Activated naive CD4-positive, alpha-beta T cell treated with anti-CD3 and anti-CD28 coated beads for 36 hours (primary cell): Measurements from ENCODE around the gene VDR. TPM values are rescaled to one million over a fixed set of nuclear protein-coding genes. Genes with fewer than 3 reads are reported as not detected.
"Not testable (repeated sequence)": the region's sequence is repeated elsewhere in the genome, so short reads cannot be mapped to it uniquely, and the experiment has no call there.

Source experiments
- CTCF ChIA-PET: fragments of 350-600 bp; sonication (Branson Sonifier 250); formaldehyde crosslinking; loops from one replicate; lab custom pipeline; 2021; ENCODE audit warnings: antibody characterized with exemption; lab: Charles Lee
- DNase-seq: peaks from one replicate; pipeline ENCODE4 v3.0.0-alpha.2; 2020
- H3K27ac Mint-ChIP-seq: one replicate; pipeline ENCODE4 v1.8.0; 2021; ENCODE audit warnings: mild to moderate bottlenecking, mixed read lengths
- H3K27me3 Mint-ChIP-seq: one replicate; pipeline ENCODE4 v1.8.0; 2021; ENCODE audit warnings: low read depth, mixed read lengths
- H3K36me3 Mint-ChIP-seq: one replicate; pipeline ENCODE4 v1.8.0; 2021; ENCODE audit warnings: low read depth, mixed read lengths
- H3K4me1 Mint-ChIP-seq: one replicate; pipeline ENCODE4 v1.8.0; 2021; ENCODE audit warnings: low read depth, mixed read lengths
- H3K4me3 Mint-ChIP-seq: one replicate; pipeline ENCODE4 v1.8.0; 2021; ENCODE audit warnings: mild to moderate bottlenecking, moderate library complexity, mixed read lengths
- H3K9me3 Mint-ChIP-seq: one replicate; pipeline ENCODE4 v1.8.0; 2021; ENCODE audit warnings: mixed read lengths
- intact Hi-C: fragments of 100-400 bp; cut with micrococcal nuclease; formaldehyde crosslinking; loops from one replicate; pipeline ENCODE4 v1.15.1; 2023
- total RNA-seq, 2 experiments: library from RNA; stranded (reverse); gene quantifications; one replicate each; pipeline ENCODE4 v1.2.3, GENCODE V29; 2021

The VDR gene
- total RNA-seq, 2 experiments from 2014 or later, result 56.4 to 57.7 TPM

GRCh38 chr12:47813511-47814196 lies 91.1 kb downstream of the VDR start:
- DNase-seq, result peak; percentile 57
- Mint-ChIP-seq H3K4me1 (peaks cover 68% of the 10 kb centered on the region), H3K9me3 (peaks cover 3% of the 10 kb centered on the region), H3K4me3 (peak overlapping the region; percentile 88), H3K36me3 (peaks cover 76% of the 10 kb centered on the region), H3K27me3 (no peaks in the 10 kb centered on the region), H3K27ac (peak overlapping the region; percentile 98)
- CTCF ChIA-PET, result interaction anchor here (0.7 to 27.8 kb wide), 9 partner anchors 9 to 606 kb away, joined by 3 to 848 read pairs (median 5); partner anchors contain the start of gene RAPGEF3
- intact Hi-C loops, result loop anchor here (1.0 to 10.0 kb wide), 8 partner anchors 19 to 1541 kb away; partner anchors contain the start of genes RPAP3, SENP1 and SLC38A2

- peak; percentile 99 for DNase-seq
- Mint-ChIP-seq H3K27ac (peak overlapping the region; percentile 98), H3K27me3 (no peaks in the 10 kb centered on the region), H3K36me3 (peaks cover 69% of the 10 kb centered on the region), H3K9me3 (peaks cover 3% of the 10 kb centered on the region), H3K4me3 (peak overlapping the region; percentile 88), H3K4me1 (peaks cover 75% of the 10 kb centered on the region)
- intact Hi-C loops, result loop anchor here (1.0 to 10.0 kb wide), 8 partner anchors 19 to 1541 kb away; partner anchors contain the start of genes RPAP3, SENP1 and SLC38A2
- CTCF ChIA-PET, result interaction anchor here (0.7 to 27.8 kb wide), 9 partner anchors 9 to 606 kb away, joined by 3 to 848 read pairs (median 5); partner anchors contain the start of gene RAPGEF3
Observed at GRCh38 chr12:47812797-47813510, 91.8 kb downstream of the VDR start.

- peaks cover 82% of the 10 kb centered on the region for H3K4me1 Mint-ChIP-seq
- H3K36me3 Mint-ChIP-seq, result peaks cover 68% of the 10 kb centered on the region
- intact Hi-C loops, result loop anchor here (2.0 to 10.0 kb wide), 5 partner anchors 105 to 1540 kb away; partner anchors contain the start of genes RPAP3, SENP1 and SLC38A2
Observed at GRCh38 chr12:47811581-47812484, 93.0 kb downstream of the VDR start.

GRCh38 chr12:47811072-47811396 lies 93.8 kb downstream of the VDR start:
- CTCF ChIA-PET, result interaction anchor here (0.6 to 27.8 kb wide), 6 partner anchors 9 to 96 kb away, joined by 3 to 848 read pairs (median 6); partner anchors contain the start of gene RAPGEF3
- DNase-seq, result no peak
- H3K36me3 Mint-ChIP-seq, result peaks cover 64% of the 10 kb centered on the region
- H3K9me3 Mint-ChIP-seq, result peaks cover 3% of the 10 kb centered on the region
- H3K27ac Mint-ChIP-seq, result peak overlapping the region; percentile 98
- H3K4me3 Mint-ChIP-seq, result peak overlapping the region; percentile 88
- H3K27me3 Mint-ChIP-seq, result no peaks in the 10 kb centered on the region
- H3K4me1 Mint-ChIP-seq, result peaks cover 84% of the 10 kb centered on the region
- intact Hi-C loops, result loop anchor here (5.0 to 10.0 kb wide), 3 partner anchors 296 to 1539 kb away; partner anchors contain the start of genes SENP1 and SLC38A2

More at GRCh38 chr12:47811581-47812484, 93.0 kb downstream of the VDR start:
- peaks cover 3% of the 10 kb centered on the region for H3K9me3 Mint-ChIP-seq
- peak overlapping the region; percentile 98 for H3K27ac Mint-ChIP-seq
- CTCF ChIA-PET, result interaction anchor here (0.6 to 27.8 kb wide), 7 partner anchors 8 to 69 kb away, joined by 3 to 848 read pairs (median 4); partner anchors contain the start of gene RAPGEF3
- peak overlapping the region; percentile 88 for H3K4me3 Mint-ChIP-seq
- no peaks in the 10 kb centered on the region for H3K27me3 Mint-ChIP-seq
- DNase-seq, result no peak

GRCh38 chr12:47809518-47809917 lies 95.3 kb downstream of the VDR start:
- Mint-ChIP-seq H3K4me1 (peaks cover 85% of the 10 kb centered on the region), H3K27ac (peak overlapping the region; percentile 98), H3K4me3 (peak overlapping the region; percentile 27), H3K36me3 (peaks cover 64% of the 10 kb centered on the region)
- intact Hi-C loops, result loop anchor here (2.0 kb wide), 3 partner anchors 415 to 1599 kb away; no protein-coding TSS in a partner anchor
- peak; percentile 45 for DNase-seq
- CTCF ChIA-PET, result interaction anchor here (0.5 to 27.8 kb wide), 6 partner anchors 8 to 169 kb away, joined by 3 to 848 read pairs (median 26); no protein-coding TSS in a partner anchor
- H3K9me3 Mint-ChIP-seq, H3K27me3 Mint-ChIP-seq: not testable (repeated sequence)

GRCh38 chr12:47808574-47809365 lies 96.0 kb downstream of the VDR start:
- Mint-ChIP-seq H3K27ac (peak overlapping the region; percentile 98), H3K4me1 (peaks cover 86% of the 10 kb centered on the region), H3K27me3 (no peaks in the 10 kb centered on the region), H3K4me3 (peak overlapping the region; percentile 71), H3K36me3 (peaks cover 57% of the 10 kb centered on the region), H3K9me3 (no peaks in the 10 kb centered on the region)
- intact Hi-C loops, result loop anchor here (1.0 to 2.0 kb wide), 7 partner anchors 9 to 1598 kb away; partner anchors contain the start of gene SLC48A1
- CTCF ChIA-PET, result interaction anchor here (0.5 to 27.8 kb wide), 18 partner anchors 9 to 168 kb away, joined by 3 to 848 read pairs (median 5); partner anchors contain the start of gene HDAC7
- DNase-seq, result peak; percentile 84

- Mint-ChIP-seq H3K27me3 (no peaks in the 10 kb centered on the region), H3K27ac (peak overlapping the region; percentile 98), H3K4me3 (peak overlapping the region; percentile 71), H3K9me3 (no peaks in the 10 kb centered on the region), H3K4me1 (peaks cover 90% of the 10 kb centered on the region), H3K36me3 (peaks cover 56% of the 10 kb centered on the region)
- intact Hi-C loops, result loop anchor here (1.0 to 2.0 kb wide), 7 partner anchors 9 to 1597 kb away; partner anchors contain the start of gene SLC48A1
- CTCF ChIA-PET, result interaction anchor here (0.6 to 27.8 kb wide), 21 partner anchors 9 to 93 kb away, joined by 3 to 848 read pairs (median 5); partner anchors contain the start of gene HDAC7
- DNase-seq, result peak; percentile 97
Observed at GRCh38 chr12:47808050-47808449, 96.7 kb downstream of the VDR start.

GRCh38 chr12:47807338-47807737 lies 97.5 kb downstream of the VDR start:
- Mint-ChIP-seq H3K36me3 (peaks cover 53% of the 10 kb centered on the region), H3K4me3 (peak overlapping the region; percentile 71), H3K27ac (peak overlapping the region; percentile 98), H3K4me1 (peaks cover 95% of the 10 kb centered on the region), H3K27me3 (no peaks in the 10 kb centered on the region), H3K9me3 (no peaks in the 10 kb centered on the region)
- intact Hi-C loops, result no loop called here
- CTCF ChIA-PET, result interaction anchor here (0.6 to 27.8 kb wide), 20 partner anchors 9 to 92 kb away, joined by 3 to 848 read pairs (median 5); no protein-coding TSS in a partner anchor
- DNase-seq, result no peak

- Mint-ChIP-seq H3K4me3 (peak overlapping the region; percentile 36), H3K4me1 (peaks cover 95% of the 10 kb centered on the region), H3K27me3 (no peaks in the 10 kb centered on the region), H3K27ac (peak overlapping the region; percentile 98), H3K36me3 (peaks cover 44% of the 10 kb centered on the region), H3K9me3 (no peaks in the 10 kb centered on the region)
- intact Hi-C loops, result no loop called here
- no peak for DNase-seq
- CTCF ChIA-PET, result interaction anchor here (1.7 to 27.8 kb wide), 3 partner anchors 12 to 29 kb away, joined by 6 to 848 read pairs (median 46); no protein-coding TSS in a partner anchor
Observed at GRCh38 chr12:47805417-47805816, 99.4 kb downstream of the VDR start.

- intact Hi-C loops, result no loop called here
- Mint-ChIP-seq H3K4me1 (peaks cover 97% of the 10 kb centered on the region), H3K27me3 (no peaks in the 10 kb centered on the region), H3K36me3 (peaks cover 42% of the 10 kb centered on the region), H3K4me3 (peak overlapping the region; percentile 19), H3K27ac (peak overlapping the region; percentile 98), H3K9me3 (no peaks in the 10 kb centered on the region)
- no peak for DNase-seq
- CTCF ChIA-PET, result interaction anchor here (0.6 to 27.8 kb wide), 9 partner anchors 8 to 145 kb away, joined by 3 to 848 read pairs (median 4); partner anchors contain the start of gene SLC48A1
Observed at GRCh38 chr12:47804171-47804570, 100.6 kb downstream of the VDR start.
